Hepatocyte (in vitro differentiated cells): ENCODE results near the gene WNT8B.

Source experiments
- EZH2 ChIP-seq: fragments of 200-600 bp; sonication (generic); IDR thresholded peaks from 2 replicates; pipeline ENCODE4 v1.6.1; 2016; ENCODE audit warnings: antibody characterized with exemption, mild to moderate bottlenecking, borderline replicate concordance
- EZH2phosphoT487 ChIP-seq: fragments of 200-600 bp; sonication (generic); IDR thresholded peaks from one replicate; pipeline ENCODE4 v1.6.1; 2018; ENCODE audit warnings: antibody characterized with exemption, mild to moderate bottlenecking, low read depth, moderate library complexity; ENCODE audit not compliant: unreplicated experiment, severe bottlenecking
- TF ChIP-seq, protein P1 (sequence below): fragments of 200-600 bp; sonication (generic); IDR thresholded peaks from 2 replicates; pipeline ENCODE4 v1.5.1; 2016; ENCODE audit warnings: antibody characterized with exemption, mild to moderate bottlenecking; ENCODE audit not compliant: poor library complexity

DNA sequence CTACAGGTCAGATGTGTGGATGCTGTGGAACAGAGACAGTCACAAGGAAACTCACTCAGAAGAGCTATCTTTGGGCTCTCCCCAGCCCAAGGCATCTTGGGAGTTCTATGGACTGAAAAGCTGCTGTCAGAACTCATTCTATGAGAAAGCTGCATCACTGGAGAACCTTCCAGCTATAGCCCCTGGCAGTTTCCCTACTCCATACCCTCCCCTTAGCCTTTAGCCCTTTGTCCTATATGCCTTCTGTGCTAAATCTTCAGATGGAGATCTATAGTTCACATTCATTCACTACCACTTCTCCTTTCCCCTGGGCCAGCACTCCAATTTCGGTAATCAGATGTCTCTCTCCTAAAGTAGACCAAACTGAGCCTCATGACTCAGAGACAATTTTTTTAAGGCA lies 6.9 kb downstream of the WNT8B start:
- TF ChIP-seq, protein P1, sequence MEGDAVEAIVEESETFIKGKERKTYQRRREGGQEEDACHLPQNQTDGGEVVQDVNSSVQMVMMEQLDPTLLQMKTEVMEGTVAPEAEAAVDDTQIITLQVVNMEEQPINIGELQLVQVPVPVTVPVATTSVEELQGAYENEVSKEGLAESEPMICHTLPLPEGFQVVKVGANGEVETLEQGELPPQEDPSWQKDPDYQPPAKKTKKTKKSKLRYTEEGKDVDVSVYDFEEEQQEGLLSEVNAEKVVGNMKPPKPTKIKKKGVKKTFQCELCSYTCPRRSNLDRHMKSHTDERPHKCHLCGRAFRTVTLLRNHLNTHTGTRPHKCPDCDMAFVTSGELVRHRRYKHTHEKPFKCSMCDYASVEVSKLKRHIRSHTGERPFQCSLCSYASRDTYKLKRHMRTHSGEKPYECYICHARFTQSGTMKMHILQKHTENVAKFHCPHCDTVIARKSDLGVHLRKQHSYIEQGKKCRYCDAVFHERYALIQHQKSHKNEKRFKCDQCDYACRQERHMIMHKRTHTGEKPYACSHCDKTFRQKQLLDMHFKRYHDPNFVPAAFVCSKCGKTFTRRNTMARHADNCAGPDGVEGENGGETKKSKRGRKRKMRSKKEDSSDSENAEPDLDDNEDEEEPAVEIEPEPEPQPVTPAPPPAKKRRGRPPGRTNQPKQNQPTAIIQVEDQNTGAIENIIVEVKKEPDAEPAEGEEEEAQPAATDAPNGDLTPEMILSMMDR: no peak
- no peak for TF ChIP-seq EZH2
- TF ChIP-seq EZH2phosphoT487: no peak
